PFSK-1 (cell line): ENCODE measurements around the gene TRIM46.

Experiments
- FOXP2 ChIP-seq: optimal IDR thresholded peaks from 2 replicates; pipeline ENCODE3; 2011; ENCODE audit warnings: borderline replicate concordance, control low read depth, inconsistent platforms; ENCODE audit not compliant: insufficient read depth; ENCODE audit errors: extremely low read length, extremely low read depth
- POLR2AphosphoS5 ChIP-seq: IDR thresholded peaks from 2 replicates; pipeline ENCODE4 v1.6.1; 2012; ENCODE audit warnings: low read depth, mild to moderate bottlenecking, control low read depth, low read length, moderate library complexity
- REST ChIP-seq, 2 experiments: IDR thresholded peaks; 2 replicates each; pipeline versions ENCODE4 v1.6.1 to v1.8.0; 2011 to 2012; ENCODE audit warnings: low read depth in 2 of 2, low read length in 2 of 2, control low read depth in 1 of 2, inconsistent platforms in 1 of 2, mild to moderate bottlenecking in 1 of 2, moderate library complexity in 1 of 2; ENCODE audit not compliant: insufficient read depth in 1 of 2
- SIN3A ChIP-seq: IDR thresholded peaks from 2 replicates; pipeline ENCODE4 v1.6.1; 2012; ENCODE audit warnings: mild to moderate bottlenecking, low read length, moderate library complexity, borderline replicate concordance; ENCODE audit not compliant: insufficient read depth
- TAF1 ChIP-seq: IDR thresholded peaks from 2 replicates; pipeline ENCODE4 v1.6.1; 2012; ENCODE audit warnings: low read length, control low read depth, borderline replicate concordance; ENCODE audit not compliant: insufficient read depth

Gene TRIM46

GRCh38 chr1:155184351-155184811 is 10.7 kb downstream of the TRIM46 start:
- TF ChIP-seq TAF1 (no peak), POLR2AphosphoS5 (no peak), REST (IDR thresholded peaks at IDR 0.05; ENCODE audit: insufficient read depth in 1 of 2, low read depth in 2 of 2, low read length in 2 of 2) (no peak), SIN3A (no peak), FOXP2 (no peak)

GRCh38 chr1:155184835-155185782 is 11.5 kb downstream of the TRIM46 start:
- TF ChIP-seq TAF1 (no peak), FOXP2 (no peak), POLR2AphosphoS5 (no peak), REST (IDR thresholded peaks at IDR 0.05; ENCODE audit: insufficient read depth in 1 of 2, low read depth in 2 of 2, low read length in 2 of 2) (no peak), SIN3A (no peak)

- TF ChIP-seq TAF1 (no peak), FOXP2 (no peak), POLR2AphosphoS5 (no peak), SIN3A (no peak), REST (IDR thresholded peaks at IDR 0.05; ENCODE audit: insufficient read depth in 1 of 2, low read depth in 2 of 2, low read length in 2 of 2) (no peak)
Measured at GRCh38 chr1:155185783-155186066, 12.1 kb downstream of the TRIM46 start.

- TF ChIP-seq FOXP2, result no peak
Measured at GRCh38 chr1:155186067-155186793, 12.6 kb downstream of the TRIM46 start.

GRCh38 chr1:155186794-155187455 is 13.3 kb downstream of the TRIM46 start:
- no peak for TF ChIP-seq POLR2AphosphoS5
- TF ChIP-seq REST (IDR thresholded peaks at IDR 0.05; ENCODE audit: insufficient read depth in 1 of 2, low read depth in 2 of 2, low read length in 2 of 2), result no peak
- no peak for TF ChIP-seq FOXP2
- TF ChIP-seq SIN3A, result no peak
- no peak for TF ChIP-seq TAF1
